HG03432 (cell line): ENCODE data around the gene PARD3B.

Experiments
- ATAC-seq: cut with Tn5 transposase; IDR thresholded peaks from one replicate; pipeline ENCODE4 v1.9.1; 2021; ENCODE audit warnings: mild to moderate bottlenecking, moderate library complexity; ENCODE audit not compliant: unreplicated experiment

Gene PARD3B

DNA sequence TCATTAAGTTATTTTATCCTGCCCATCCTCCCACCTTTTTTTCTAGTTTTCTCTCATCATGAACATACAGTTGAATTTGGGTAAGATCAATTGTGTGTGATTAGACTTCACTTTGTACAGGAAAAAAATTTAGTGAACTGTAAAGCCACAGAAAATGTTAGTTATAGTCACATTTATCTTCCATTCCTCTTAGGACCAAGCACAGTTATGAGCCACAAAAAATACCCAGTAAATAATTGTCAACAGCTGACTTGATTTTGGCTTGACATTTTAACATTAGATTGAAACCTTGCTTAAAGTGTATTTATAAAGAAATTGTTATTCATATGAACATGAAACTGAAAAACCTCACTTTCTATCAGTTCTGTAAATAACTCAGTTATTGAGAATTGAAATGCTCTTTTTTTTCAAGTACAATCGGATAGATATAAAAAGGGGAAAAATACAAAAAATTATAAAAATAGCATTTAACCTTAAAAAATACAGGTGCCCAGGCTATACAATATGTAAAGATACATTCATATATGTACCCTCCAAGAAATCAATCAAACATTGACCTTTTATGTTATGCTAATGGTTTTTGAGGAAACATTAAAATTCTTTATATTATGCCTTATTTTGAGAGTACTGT lies 747.5 kb downstream of the PARD3B start:
- no peak for ATAC-seq

DNA sequence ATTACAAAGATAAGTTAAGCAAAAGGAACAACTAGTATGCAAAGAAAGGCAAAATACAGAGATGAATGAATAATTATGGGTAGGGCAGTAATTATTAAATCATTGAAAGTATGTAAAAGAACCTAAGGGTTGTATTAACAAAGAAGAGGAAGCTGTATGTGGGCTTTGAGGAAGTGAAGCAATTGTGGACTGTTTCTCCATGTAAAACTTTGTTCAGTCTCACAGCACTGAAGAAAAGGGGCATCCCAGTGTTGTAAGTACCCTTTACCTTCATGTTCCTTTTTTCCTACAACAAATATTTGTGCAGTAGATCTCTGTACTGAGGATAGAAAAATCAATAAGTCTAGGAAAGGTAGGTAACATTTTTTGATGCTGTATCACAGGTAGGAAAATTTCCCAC lies 748.3 kb downstream of the PARD3B start:
- no peak for ATAC-seq

DNA sequence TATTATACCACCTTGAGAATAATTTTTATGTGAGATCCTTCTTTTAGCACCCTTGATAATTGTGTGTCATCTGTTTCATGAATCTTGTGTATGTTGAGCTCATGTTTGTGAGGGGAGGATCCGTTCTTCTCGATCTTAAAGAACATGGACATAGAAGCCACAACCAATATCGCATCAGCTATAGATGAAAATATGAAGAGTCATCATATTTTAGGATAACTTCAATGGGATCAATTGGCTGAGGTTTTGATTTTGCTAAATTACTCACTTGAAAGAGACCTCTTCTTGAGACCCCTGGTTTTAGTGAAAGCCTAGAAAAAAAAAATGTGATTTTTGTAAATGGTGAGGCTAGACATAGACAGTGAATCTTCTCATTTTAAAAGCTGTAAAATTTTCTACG lies 751.7 kb downstream of the PARD3B start:
- no peak for ATAC-seq

DNA sequence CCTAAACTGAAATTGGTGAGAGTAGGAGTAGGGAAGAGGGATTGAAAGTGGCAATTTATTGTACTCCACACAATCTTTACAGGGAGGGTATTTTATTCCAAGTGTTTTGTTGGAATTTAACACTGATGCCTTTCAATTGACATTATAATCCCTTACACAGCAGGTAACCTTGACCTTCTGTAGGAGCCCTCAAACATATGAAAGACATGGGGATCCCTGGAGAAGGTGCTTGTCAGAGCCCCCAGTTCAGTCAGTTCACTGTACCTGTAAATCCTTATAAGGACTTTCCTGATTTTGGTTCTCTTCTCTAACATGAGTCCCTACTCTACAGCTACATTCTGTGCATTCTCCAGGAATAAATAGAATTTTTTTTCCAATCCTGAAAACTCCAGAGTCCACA lies 752.1 kb downstream of the PARD3B start:
- ATAC-seq: no peak

DNA sequence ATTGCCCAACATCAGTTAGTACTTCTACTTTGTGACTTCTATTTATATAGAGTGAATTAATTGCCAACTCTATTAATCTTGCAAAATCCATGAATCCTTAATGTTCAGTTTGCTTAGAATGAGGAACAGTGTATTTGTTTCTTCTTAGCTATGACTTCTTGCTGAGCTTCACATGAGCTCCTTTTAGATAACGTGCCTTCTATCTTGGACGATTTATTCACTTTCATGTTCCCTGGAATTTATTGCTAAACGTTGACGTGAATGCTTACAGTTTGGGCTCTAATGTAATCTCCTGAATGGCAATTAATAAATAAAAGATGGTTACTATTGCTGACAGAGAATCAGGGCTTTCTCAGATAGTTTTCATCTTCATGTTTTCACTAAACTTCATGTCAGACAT lies 752.6 kb downstream of the PARD3B start:
- ATAC-seq: no peak

DNA sequence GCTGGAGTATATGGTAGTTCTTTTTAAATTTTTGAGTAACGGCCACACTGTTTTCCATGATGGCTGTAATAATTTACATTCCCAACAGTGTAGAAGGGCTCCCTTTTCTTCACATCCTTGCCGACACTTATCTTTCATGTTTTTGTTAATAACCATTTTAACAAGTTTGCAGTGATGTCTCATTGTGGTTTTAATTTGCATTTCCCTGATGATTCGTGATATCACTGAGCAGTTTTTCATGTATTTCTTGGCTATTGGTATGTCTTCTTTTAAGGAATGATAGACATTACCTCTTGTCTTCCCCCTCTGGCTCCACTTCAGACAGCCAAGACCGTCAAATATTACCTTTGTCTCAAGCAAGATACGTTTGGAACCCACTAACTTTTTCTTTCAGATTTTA lies 765.9 kb downstream of the PARD3B start:
- ATAC-seq: no peak

DNA sequence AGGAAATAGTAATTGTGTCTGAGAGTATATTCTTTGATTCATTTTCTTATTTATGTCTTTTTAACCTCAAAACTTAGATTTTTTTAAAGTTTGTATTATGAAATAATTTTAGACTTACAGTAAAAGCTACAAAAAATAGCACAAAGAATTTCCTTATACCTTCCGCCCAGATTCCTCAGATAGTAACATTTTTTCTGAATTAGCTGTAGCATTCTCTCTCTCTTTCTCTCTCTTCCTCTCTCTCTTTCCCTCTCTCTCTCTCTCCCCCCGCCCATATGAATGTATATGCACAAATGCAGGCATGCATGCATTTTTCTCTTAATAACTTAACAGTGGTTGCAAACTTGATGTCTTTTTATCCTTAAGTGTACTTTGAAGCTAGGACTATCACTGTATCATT lies 776.0 kb downstream of the PARD3B start:
- no peak for ATAC-seq

DNA sequence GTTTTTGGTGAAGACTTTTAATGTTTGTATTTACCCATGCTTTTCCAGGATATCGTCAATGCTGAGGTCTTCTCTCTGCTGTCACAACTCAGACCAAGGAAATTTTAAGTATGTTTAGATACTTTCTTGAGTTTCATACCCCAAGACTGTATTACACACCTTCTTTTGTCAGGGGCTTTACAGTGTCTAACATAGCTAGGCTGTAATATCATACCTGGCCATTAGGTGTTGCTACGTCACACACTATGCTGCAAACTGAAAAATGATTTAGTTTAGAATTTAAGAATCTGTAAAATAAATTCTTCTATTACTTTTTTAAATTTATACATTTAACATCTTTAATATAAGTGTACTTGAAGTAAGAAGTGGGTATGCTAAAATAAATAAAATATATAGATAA lies 778.7 kb downstream of the PARD3B start:
- ATAC-seq: peak; percentile 50

DNA sequence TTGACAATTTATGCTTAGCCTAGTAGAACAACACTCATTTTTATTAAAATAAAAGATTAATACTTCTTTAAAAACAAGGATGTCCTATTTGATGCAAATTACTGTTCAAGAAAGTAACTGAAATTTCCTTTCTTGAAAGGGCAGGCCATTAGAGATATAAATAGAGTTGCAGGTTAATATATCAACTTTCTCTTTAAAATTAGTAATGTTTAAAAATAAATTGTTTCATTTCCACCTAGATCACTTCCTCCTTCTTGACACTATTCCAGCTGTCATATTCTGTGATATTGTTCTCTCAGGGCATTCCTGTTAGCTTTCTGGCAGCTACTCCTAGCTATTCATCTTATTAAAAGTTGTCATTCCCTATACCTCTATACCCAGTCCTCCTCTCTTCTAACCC lies 779.1 kb downstream of the PARD3B start:
- ATAC-seq: no peak

DNA sequence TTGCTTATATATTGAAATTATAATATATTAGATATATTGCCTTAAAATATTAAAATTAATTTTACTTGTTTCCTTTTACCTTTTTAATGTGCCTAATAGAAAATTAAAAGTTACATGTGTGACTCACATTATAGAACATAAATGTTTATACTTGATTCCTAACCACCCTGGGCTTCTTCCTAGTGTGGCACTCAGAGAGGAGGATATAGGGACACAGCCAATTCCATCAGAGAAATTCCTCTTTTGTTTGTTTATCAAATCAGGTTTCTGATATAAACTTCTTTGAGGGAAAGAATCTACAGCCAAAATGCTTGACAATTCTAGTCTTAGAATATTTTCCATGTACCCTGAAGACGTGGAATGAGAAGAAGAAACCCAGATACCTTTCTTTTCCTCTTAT lies 788.1 kb downstream of the PARD3B start:
- no peak for ATAC-seq

DNA sequence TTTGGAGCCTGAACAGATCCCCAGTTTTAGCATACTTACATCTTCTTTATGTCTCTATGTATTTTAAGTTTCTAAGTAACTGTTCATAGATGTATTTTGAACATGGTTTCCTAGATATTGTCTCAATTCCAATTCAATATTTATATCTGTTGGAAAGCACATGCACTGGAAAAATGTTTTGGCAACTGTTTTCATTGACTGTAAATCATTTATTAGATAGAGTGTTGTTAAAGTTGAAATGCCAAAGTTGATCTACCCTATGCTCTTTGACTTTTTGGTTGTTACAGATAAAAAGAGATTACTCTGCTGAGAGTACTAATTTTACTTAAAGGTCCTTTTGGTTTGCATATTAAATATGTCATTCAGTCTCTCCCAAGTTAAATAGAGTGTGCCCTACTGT lies 792.0 kb downstream of the PARD3B start:
- ATAC-seq: no peak

DNA sequence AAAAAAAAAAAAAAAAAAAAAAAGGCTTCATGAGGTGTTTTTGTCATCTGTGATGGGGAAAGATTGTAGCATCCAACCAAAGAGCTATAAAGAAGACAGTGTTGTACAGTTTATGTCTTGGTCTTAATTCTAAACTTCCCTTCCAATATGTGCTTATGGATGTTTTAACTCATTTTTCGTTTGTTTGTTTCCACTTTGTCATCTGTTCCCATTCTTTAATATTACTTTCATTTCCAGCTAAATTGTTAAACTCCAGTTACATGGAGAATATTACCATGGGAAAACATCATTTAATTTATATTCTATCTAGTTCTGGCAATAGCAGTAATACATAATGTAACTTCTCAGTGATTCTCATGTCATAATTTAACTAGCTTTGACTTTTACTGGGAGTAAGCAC lies 792.9 kb downstream of the PARD3B start:
- no peak for ATAC-seq

DNA sequence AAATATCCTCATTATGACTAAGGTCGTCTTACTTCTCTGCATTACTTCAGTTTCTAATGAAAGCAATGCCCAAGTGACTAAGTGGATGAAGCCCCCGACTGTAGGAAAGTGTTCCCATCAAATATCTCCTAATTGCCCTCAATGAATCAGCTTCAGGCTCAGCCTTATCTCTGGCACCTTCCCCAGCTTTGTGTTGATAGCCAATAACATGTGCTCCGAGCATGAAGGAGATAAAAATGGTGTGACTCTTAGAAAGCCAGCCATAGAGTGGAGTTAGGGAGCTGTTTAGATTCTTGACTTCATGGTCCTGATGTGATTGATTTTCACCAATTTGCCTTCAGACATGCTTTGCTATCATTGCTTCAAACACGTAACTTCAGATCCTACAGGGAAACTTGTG lies 797.8 kb downstream of the PARD3B start:
- no peak for ATAC-seq

DNA sequence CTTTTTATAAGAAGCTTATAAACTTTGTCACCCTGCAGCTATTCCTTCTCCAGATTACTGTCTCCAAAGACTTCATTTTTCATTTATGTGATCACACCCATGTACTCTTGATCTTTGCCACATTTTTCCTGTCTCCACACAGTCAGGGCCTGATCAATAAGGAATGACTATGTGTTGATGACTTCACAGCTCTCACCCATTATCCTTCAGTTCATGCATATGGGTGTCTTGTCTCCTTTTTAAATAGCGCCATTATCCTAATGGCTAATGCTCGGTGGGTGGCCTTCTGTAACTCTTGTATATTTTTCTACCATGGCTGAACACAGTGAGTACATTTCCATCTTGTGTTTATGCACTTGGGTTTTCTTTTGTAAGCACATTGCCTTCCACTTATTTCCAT lies 801.4 kb downstream of the PARD3B start:
- no peak for ATAC-seq

DNA sequence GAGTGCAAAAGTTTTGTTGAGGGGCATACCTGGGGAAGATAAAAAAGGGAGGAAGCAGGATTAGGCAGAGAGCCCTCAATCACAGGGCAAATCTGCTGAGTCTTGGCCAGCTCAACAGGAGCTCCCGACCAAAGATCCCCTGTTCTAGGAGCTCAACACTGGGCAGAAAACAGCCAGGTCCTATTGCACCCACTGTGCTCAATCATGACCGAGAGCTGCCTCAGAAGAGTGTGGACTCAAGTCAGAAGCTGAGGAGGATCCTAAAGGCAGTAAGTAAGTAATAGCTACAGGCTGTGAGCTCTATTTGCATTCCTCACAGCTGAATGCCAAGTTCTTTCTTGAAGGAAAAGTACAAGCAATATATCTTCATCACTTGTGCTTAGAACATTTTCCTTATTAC lies 802.6 kb downstream of the PARD3B start:
- no peak for ATAC-seq

DNA sequence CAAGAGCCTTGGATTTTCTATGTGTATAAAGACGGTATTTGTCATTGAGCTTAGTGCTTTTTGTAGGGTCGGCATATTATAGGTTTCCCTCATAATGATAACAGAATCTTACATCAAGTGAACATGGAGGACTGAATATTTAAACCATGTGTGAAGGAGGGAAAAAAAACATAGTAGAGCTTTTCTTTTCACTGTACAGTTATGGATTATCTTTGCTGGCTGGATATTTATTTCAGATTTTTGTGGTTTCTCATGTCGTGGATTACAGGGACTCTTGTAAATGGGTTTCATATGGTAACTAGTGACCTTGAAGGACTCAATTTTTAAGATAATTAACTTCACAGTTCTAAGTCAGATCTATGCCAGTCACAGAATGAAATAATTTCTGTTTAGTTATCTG lies 806.8 kb downstream of the PARD3B start:
- no peak for ATAC-seq

DNA sequence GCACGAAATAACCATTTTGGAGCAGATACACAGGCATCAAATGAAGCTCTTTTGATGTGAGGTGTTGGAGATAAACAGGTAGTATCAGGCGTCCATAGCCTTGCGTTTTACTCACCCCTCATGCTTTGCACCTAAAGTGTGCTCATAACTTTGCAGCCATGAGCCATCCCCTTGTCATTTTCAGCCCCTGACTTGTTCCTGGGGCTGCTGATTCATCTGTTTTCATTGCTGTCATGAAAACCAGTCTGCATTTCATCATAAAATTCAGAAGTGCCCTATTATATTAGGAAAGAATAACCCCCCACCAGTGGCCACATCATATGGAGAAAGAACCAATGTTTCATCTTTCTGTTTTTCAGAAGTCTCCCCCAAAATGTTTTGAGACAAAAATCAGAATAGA lies 807.3 kb downstream of the PARD3B start:
- ATAC-seq: no peak

DNA sequence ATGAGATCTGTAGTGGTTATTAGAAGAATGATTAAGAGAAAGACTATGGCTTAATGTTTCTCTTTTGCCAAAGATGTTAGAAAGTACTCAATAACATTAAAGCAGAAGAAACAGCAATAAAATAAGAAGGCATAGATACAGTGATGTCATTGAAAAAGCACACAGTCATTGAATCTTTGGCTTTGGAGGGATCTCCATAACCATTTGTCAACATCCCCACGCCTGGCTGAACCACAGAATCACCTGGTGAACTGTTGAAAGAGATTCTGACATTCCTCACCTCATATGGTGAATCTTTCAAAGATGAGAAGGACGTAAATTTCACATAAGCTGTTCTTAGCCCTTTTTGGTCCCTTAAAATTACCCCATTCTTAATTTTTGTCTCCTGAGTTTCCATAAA lies 812.5 kb downstream of the PARD3B start:
- no peak for ATAC-seq

DNA sequence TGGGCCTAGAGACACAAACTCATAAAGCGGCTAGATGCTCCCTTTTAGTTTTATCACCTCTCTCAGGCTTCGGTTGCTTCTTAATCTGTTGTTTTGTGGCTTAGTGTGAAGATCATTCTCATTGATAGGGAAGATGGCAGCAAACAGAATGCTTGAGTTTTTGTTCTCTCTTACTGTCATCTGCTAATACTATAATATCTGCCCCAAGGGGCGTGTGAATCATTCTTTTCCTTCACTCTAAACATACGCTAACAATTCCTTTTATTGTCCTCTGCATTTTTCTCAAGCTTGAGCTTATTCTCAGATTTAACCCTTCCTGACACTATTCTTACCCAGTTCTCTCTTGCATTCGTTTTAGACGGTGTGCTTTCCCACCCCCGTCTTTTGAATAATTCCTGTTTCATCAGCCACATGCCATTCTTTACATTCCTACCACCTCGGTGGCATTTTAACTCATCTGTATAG lies 813.1 kb downstream of the PARD3B start:
- ATAC-seq: no peak

DNA sequence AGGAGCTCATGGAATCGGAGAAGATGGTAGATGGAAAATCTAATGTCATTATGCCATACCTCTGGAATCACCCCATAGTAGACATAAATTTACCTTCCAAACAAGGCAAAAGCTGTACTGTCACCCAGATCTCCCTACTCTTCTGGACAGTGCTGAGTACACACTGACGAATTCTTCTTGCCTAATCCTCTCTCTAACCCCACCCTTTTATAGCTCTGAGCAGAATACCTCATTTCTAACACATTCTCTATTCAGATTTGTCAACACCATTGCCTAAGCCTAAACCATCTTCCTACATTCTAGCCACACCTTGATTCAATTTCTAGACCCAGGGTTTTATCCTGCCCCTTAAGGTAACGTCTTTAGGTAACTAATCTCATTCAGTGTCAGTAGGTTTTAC lies 816.0 kb downstream of the PARD3B start:
- no peak for ATAC-seq

DNA sequence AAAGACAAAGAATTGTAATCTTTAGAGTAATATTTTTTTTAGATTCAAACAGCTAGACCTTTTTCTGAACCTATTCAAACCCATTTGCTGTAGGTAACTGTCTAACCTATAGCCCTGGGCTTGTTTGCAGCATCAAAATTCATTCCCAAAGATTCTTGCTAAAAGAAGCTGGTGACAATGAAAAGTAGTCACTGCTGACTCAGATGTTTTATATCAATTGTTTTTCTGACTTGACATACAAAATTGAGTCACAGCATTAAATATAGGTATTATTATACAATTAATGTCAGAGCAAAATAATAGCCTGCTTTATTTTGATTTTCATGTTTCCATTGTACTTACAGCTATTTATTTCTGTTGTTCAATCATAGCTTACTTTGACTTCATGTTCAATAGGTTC lies 816.7 kb downstream of the PARD3B start:
- no peak for ATAC-seq

DNA sequence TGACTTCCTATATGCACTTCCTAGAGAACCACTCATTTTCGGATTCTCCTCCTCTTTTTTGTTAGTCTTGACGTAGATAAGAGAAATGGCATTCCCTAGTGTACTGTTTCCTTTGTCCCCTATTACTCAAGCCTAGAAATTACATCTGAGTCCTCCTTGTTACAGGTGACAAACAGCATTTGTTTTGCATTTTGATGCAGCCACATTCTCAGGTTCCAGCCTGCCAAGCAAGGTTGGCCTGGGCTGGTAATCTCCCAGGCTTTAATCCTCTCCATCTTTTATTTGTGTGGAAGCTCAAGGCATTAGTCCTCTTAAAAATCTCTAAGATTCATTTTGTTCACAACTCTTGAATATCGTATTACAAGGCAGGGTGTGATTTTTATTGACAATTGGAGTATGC lies 819.0 kb downstream of the PARD3B start:
- ATAC-seq: no peak

DNA sequence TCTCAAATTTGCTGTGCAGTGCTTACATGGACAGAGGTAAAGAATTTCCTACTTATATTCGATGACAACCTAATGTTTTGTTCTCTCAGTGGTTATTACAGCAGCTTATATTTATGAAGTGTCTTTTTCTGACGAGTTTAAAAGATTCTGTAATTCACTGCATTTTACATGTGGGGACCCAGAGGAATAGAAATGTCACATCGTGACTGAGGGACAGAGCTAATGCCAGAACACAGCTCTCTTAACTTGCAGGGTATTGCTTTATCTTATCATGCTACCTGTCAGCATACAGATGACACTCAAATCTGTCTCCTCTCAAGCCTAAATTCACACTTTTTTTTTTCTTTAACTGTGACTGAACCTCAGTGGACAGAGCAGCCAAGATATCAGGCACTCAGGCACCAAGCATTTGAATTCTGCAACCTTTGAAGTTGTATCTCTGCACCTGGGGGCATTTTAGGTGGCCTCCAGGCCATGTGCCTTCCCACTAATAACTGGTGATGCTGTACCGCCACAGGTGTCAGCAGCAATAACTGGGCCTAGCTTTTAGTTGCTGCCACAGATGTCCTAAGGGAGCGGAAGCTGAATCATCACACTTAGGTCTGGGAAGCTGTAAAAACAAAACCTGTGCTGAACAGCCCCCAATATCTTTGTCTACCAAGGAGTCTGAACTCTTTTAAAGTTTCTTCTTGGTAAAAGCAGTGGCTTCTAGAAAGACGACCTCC lies 821.2 kb downstream of the PARD3B start:
- ATAC-seq: no peak
